Nephron (organoid): Measurements from ENCODE around the gene SPDYA.
A peak's percentile ranks its signal among the peaks of the same experiment; 100 is the strongest.

ENCODE experiments used
- H3K27ac Mint-ChIP-seq, 3 experiments: 2 replicates each; pipeline ENCODE4 v1.8.0; 2020; ENCODE audit warnings: mixed read lengths in 3 of 3, mild to moderate bottlenecking in 2 of 3, moderate library complexity in 1 of 3
- H3K27me3 Mint-ChIP-seq: 2 replicates; pipeline ENCODE4 v1.8.0; 2021; ENCODE audit warnings: low read depth, mild to moderate bottlenecking, moderate library complexity, mixed read lengths
- H3K36me3 Mint-ChIP-seq: 2 replicates; pipeline ENCODE4 v1.8.0; 2020; ENCODE audit warnings: low read depth, mixed read lengths
- H3K4me1 Mint-ChIP-seq: 2 replicates; pipeline ENCODE4 v1.8.0; 2020; ENCODE audit warnings: mixed read lengths
- H3K4me3 Mint-ChIP-seq, 3 experiments: 2 replicates each; pipeline ENCODE4 v1.8.0; 2020; ENCODE audit warnings: mild to moderate bottlenecking in 3 of 3, mixed read lengths in 3 of 3, moderate library complexity in 2 of 3
- H3K9me3 Mint-ChIP-seq: 2 replicates; pipeline ENCODE4 v1.8.0; 2020; ENCODE audit warnings: mixed read lengths
- TF ChIP-seq, protein P1 (sequence below), 3 experiments: fragments of 200-600 bp; sonication (generic); IDR thresholded peaks; one replicate each; pipeline ENCODE4 v1.5.0; 2021; ENCODE audit warnings: antibody characterized with exemption in 3 of 3; ENCODE audit not compliant: unreplicated experiment in 3 of 3

SPDYA gene

DNA sequence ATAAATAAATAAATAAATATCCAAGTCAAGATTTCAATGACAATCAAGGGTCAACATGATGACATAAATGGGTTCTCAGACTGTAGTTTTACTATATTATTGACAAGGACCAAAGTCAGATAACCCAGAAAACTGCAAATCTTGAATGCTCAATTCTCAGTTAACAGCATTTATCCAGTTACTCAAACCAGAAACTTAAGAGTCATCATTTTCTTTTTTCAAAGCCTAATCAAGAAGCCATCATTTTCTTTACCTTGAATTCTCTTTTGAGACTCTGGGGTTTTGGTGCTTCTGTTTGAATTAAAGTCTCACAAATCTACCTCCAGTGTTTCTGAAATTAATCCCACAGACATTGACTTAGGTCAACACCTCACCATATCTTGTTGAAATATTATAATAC, 45.3 kb downstream of the SPDYA start:
- TF ChIP-seq, protein P1, sequence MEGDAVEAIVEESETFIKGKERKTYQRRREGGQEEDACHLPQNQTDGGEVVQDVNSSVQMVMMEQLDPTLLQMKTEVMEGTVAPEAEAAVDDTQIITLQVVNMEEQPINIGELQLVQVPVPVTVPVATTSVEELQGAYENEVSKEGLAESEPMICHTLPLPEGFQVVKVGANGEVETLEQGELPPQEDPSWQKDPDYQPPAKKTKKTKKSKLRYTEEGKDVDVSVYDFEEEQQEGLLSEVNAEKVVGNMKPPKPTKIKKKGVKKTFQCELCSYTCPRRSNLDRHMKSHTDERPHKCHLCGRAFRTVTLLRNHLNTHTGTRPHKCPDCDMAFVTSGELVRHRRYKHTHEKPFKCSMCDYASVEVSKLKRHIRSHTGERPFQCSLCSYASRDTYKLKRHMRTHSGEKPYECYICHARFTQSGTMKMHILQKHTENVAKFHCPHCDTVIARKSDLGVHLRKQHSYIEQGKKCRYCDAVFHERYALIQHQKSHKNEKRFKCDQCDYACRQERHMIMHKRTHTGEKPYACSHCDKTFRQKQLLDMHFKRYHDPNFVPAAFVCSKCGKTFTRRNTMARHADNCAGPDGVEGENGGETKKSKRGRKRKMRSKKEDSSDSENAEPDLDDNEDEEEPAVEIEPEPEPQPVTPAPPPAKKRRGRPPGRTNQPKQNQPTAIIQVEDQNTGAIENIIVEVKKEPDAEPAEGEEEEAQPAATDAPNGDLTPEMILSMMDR (IDR thresholded peaks at IDR 0.05; ENCODE audit: unreplicated experiment in 3 of 3): no peak
- Mint-ChIP-seq H3K27ac (no peak overlapping the region), H3K27me3 (no peaks in the 10 kb centered on the region), H3K9me3 (no peaks in the 10 kb centered on the region), H3K4me1 (no peaks in the 10 kb centered on the region), H3K4me3 (no peak overlapping the region), H3K36me3 (peaks cover 36% of the 10 kb centered on the region)

DNA sequence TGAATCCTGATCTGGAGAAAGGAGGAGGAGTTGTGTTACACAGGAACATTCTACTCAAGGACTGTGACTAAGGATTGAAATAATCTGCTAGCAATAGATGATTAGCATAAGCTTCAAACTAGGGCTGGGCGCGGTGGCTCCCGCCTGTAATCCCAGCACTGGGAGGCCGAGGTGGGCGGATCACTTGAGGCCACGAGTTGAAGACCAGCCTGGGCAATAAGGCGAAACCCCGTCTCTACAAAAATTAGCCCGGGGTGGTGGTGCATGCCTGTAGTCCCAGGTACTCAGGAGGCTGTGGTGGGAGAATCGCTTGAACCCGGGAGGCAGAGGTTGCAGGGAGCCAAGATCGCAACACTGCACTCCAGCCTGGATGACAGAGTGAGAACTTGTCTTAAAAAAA, 58.0 kb downstream of the SPDYA start:
- Mint-ChIP-seq H3K9me3 (no peaks in the 10 kb centered on the region), H3K4me3 (peak overlapping the region; percentile 82 to 97 (median 83)), H3K27me3 (peaks cover 5% of the 10 kb centered on the region), H3K36me3 (peaks cover 21% of the 10 kb centered on the region), H3K27ac (no peak overlapping the region), H3K4me1 (peaks cover 34% of the 10 kb centered on the region)
- TF ChIP-seq, protein P1 (IDR thresholded peaks at IDR 0.05; ENCODE audit: unreplicated experiment in 3 of 3): no peak

DNA sequence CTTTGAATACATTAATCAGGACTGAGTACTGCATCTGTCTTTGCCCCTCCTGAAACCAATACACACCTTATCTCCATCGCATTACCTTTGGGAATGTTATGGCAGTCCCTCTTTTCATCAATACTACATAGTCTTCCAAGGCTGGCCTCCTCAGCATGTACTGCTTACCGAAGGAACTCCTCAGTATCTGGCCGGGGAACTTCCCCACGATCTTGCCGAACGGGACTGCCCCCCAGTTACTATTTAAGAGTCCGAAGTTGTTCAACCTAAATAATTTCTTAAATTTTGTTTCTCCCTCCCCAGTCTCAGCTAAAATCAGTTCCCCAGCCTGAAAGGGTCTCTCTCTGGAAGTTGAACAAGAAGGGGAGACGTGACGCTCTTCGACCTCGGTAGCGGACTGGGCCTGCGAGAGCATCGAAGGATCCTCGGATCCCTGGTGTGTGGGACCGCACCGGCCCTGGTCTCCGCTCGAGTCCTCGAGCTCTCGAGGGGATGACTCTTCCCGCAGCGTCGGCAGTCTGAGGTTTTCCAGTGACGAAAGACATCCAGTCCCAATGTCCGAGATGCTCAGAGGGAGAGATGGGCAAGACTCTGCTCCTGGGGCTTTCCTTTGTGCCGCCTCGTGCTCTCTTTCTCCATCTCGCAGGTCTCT, 59.0 kb downstream of the SPDYA start:
- TF ChIP-seq, protein P1 (IDR thresholded peaks at IDR 0.05; ENCODE audit: unreplicated experiment in 3 of 3): no peak
- no peaks in the 10 kb centered on the region for H3K9me3 Mint-ChIP-seq
- peaks cover 15% of the 10 kb centered on the region for H3K36me3 Mint-ChIP-seq
- H3K27me3 Mint-ChIP-seq: peaks cover 9% of the 10 kb centered on the region
- peak overlapping the region; percentile 86 to 94 (median 88) for H3K27ac Mint-ChIP-seq
- H3K4me3 Mint-ChIP-seq: peak overlapping the region; percentile 97 to 100 (median 97)
- H3K4me1 Mint-ChIP-seq: peaks cover 34% of the 10 kb centered on the region

DNA sequence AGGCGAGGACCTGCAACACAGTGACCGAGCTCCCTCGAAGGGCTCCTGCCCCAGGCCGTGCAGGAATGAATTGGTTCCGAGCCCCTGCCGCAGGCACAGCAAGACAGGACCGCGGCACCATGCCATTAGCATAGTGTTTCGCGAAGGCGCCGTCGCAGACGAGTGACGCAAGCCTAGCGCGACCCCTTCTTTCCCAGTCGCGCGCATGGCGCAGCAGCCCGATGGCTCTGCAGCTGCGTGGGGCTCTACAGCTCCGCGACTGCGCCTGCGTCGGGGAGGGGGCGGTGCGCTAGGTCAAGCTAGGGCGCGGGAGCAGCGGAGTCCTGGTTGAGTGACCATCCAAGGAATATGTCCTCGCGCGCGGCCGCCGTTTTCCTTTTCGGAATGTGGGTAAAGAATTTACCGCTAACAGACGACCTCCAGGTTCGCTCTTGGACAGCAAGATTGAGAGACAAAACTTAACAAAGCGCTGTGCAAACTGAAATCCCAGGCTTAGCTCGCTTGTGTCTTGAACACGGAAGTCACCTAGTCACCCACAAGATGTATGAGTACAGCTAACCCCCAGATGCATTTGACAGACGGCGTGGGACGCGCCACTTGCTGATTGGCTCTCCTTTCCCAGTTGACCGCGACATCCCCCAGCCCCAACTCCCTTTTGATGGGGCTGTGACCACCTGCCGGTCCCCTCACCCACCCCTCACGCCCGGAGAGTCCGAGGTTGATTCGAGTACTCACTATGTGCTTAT, 59.7 kb downstream of the SPDYA start, which contains the start of gene TRMT61B:
TSS of gene TRMT61B (minus strand) at position 164 of the 746 bp plus-strand sequence. CDS start at position 132, 32 bp downstream.
- TF ChIP-seq, protein P1 (IDR thresholded peaks at IDR 0.05; ENCODE audit: unreplicated experiment in 3 of 3): no peak
- H3K27me3 Mint-ChIP-seq: peaks cover 13% of the 10 kb centered on the region
- peaks cover 30% of the 10 kb centered on the region for H3K4me1 Mint-ChIP-seq
- H3K9me3 Mint-ChIP-seq: no peaks in the 10 kb centered on the region
- H3K36me3 Mint-ChIP-seq: peaks cover 10% of the 10 kb centered on the region
- H3K27ac Mint-ChIP-seq: peak within 1 kb of the TSS; percentile 86 to 94 (median 88)
- H3K4me3 Mint-ChIP-seq: peak within 1 kb of the TSS; percentile 97 to 100 (median 97)

DNA sequence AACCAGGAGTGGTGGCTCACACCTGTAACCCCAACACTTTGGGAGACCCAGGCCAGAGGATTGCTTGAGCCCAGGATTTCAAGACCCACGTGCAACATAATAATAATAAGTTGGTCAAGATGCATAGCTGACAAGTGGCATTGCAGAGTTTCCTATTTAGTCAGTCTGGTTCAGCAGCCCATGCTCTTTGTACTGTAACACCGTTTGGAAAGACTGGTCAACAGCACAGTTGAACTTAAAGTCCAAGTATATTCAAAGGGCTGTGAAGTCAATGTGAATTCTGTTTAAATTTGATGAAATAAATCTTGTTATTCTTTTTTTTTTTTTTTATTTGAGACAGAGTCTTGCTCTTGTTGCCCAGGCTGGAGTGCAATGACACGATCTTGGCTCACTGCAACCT, 61.0 kb downstream of the SPDYA start:
- peaks cover 29% of the 10 kb centered on the region for H3K4me1 Mint-ChIP-seq
- H3K27me3 Mint-ChIP-seq: peaks cover 26% of the 10 kb centered on the region
- no peak overlapping the region for H3K27ac Mint-ChIP-seq
- TF ChIP-seq, protein P1 (IDR thresholded peaks at IDR 0.05; ENCODE audit: unreplicated experiment in 3 of 3): no peak
- H3K9me3 Mint-ChIP-seq: no peaks in the 10 kb centered on the region
- H3K36me3 Mint-ChIP-seq: peaks cover 9% of the 10 kb centered on the region
- peak overlapping the region; percentile 30 to 97 (median 34) for H3K4me3 Mint-ChIP-seq
